ENCODE results near the gene CERT1. TPM values are rescaled to one million over a fixed set of nuclear protein-coding genes. Genes with fewer than 3 reads are reported as not detected.

CERT1 gene
- total and polyA plus RNA-seq, 4 donors: 16.1 to 86.2 (median 46.1) TPM

DNA sequence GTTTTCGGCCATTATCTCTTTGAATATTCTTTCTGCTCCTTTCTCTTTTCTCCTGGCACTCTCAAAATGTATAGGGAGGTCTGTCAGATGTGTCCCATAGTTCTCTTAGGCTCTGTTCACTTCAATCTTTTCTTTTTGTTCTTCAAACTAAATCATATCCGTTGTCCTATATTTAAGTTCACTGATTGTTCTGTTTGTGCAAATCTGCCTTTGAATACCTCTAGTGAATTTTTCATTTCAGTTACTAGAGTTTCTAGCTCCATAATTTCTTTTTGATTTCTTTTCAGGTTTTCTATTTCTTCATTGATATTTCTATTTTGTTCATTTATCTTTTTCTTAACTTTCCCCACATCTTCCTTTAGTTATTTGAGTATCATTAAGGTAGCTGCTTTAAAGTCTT lies 65.4 kb downstream of the CERT1 start:
- 98 to 100% methylated on average over 2 of the region's 2 CpGs for WGBS, 2 donors
- Histone ChIP-seq H3K4me3 (no peak overlapping the region), H3K9ac (ENCODE audit: insufficient read depth in 1 of 2, low read length in 2 of 2) (no peak overlapping the region), H3K27ac (ENCODE audit: low read depth in 1 of 2, low read length in 1 of 2) (no peak overlapping the region), H3K27me3 (ENCODE audit: control insufficient read depth in 3 of 3, insufficient read depth in 3 of 3, low read length in 2 of 3) (no peaks in the 10 kb centered on the region), H3K36me3 (ENCODE audit: control insufficient read depth in 4 of 4, insufficient read depth in 4 of 4, low read length in 4 of 4) (peaks cover 0 to 6% (median 2%) of the 10 kb centered on the region in 4 donors), H3K4me1 (ENCODE audit: control insufficient read depth in 5 of 5, insufficient read depth in 5 of 5, low read length in 5 of 5) (peaks cover 0 to 4% (median 0%) of the 10 kb centered on the region in 5 donors), H3K9me3 (ENCODE audit: control insufficient read depth in 4 of 4, insufficient read depth in 3 of 4, low read length in 3 of 4) (peaks cover 0 to 15% (median 0%) of the 10 kb centered on the region in 4 donors)
- ATAC-seq (ENCODE audit: insufficient read depth, low FRiP score): no peak
- DNase-seq: no peak
- TF ChIP-seq, protein P1, sequence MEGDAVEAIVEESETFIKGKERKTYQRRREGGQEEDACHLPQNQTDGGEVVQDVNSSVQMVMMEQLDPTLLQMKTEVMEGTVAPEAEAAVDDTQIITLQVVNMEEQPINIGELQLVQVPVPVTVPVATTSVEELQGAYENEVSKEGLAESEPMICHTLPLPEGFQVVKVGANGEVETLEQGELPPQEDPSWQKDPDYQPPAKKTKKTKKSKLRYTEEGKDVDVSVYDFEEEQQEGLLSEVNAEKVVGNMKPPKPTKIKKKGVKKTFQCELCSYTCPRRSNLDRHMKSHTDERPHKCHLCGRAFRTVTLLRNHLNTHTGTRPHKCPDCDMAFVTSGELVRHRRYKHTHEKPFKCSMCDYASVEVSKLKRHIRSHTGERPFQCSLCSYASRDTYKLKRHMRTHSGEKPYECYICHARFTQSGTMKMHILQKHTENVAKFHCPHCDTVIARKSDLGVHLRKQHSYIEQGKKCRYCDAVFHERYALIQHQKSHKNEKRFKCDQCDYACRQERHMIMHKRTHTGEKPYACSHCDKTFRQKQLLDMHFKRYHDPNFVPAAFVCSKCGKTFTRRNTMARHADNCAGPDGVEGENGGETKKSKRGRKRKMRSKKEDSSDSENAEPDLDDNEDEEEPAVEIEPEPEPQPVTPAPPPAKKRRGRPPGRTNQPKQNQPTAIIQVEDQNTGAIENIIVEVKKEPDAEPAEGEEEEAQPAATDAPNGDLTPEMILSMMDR (IDR thresholded peaks at IDR 0.05; ENCODE audit: control extremely low read depth, extremely low read depth): no peak

DNA sequence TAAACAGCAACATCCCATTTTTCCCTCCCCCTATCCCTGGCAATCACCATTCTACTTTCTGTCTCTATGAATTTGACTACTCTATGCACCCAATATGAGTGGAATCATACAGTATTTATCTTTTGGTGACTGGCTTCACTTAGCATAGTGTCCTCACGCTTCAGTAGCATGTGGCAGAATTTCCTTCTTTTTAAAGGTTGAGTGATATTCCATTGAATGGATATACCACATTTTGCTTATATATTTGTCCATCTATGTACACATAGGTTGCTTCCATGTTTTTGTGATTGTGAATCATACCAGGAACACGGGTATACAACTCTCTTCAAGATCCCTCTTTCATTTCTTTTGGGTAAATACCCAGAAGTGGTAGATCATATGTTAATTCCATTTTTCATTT lies 69.9 kb downstream of the CERT1 start:
- 97 to 99% methylated on average over 2 of the region's 2 CpGs for WGBS, 2 donors
- TF ChIP-seq, protein P1 (IDR thresholded peaks at IDR 0.05; ENCODE audit: control extremely low read depth, extremely low read depth): no peak

DNA sequence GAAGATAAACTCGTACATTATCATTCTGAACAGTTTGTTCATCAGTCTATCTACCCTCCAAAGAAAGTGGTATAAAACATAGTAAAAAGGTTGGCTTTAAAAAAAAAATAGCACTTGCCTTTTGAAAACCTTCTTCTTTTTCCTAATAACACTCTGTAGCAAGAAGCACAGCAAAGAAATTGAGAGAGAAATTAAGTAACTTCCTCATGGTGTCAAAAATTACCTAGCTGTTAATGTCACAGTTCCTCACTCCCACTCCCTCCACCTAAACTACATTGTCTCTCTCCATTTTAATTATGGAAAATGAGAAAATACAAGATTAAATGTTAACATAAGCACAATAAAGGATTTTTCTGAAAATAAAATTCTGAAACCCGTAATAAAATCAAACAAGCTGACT lies 72.2 kb downstream of the CERT1 start:
- 77 to 89% methylated on average over 2 of the region's 2 CpGs for WGBS, 2 donors
- Histone ChIP-seq H3K9me3 (ENCODE audit: control insufficient read depth in 4 of 4, insufficient read depth in 3 of 4, low read length in 3 of 4) (peaks cover 0 to 2% (median 0%) of the 10 kb centered on the region in 4 donors), H3K27me3 (ENCODE audit: control insufficient read depth in 3 of 3, insufficient read depth in 3 of 3, low read length in 2 of 3) (no peaks in the 10 kb centered on the region), H3K4me1 (ENCODE audit: control insufficient read depth in 5 of 5, insufficient read depth in 5 of 5, low read length in 5 of 5) (peaks cover 0 to 5% (median 0%) of the 10 kb centered on the region in 5 donors), H3K36me3 (ENCODE audit: control insufficient read depth in 4 of 4, insufficient read depth in 4 of 4, low read length in 4 of 4) (peaks cover 0 to 2% (median 0%) of the 10 kb centered on the region in 4 donors), H3K4me3 (no peak overlapping the region), H3K9ac (ENCODE audit: insufficient read depth in 1 of 2, low read length in 2 of 2) (no peak overlapping the region), H3K27ac (ENCODE audit: low read depth in 1 of 2, low read length in 1 of 2) (no peak overlapping the region)
- DNase-seq: no peak
- no peak for ATAC-seq (ENCODE audit: insufficient read depth, low FRiP score)
- TF ChIP-seq, protein P1 (IDR thresholded peaks at IDR 0.05; ENCODE audit: control extremely low read depth, extremely low read depth): no peak

More for the DNA sequence above, 69.9 kb downstream of the CERT1 start:
- H3K36me3 ChIP-seq (ENCODE audit: control insufficient read depth in 4 of 4, insufficient read depth in 4 of 4, low read length in 4 of 4): peaks cover 0 to 2% (median 0%) of the 10 kb centered on the region in 4 donors
- peaks cover 0 to 11% (median 0%) of the 10 kb centered on the region in 4 donors for H3K9me3 ChIP-seq (ENCODE audit: control insufficient read depth in 4 of 4, insufficient read depth in 3 of 4, low read length in 3 of 4)
- DNase-seq: no peak
- H3K27ac ChIP-seq (ENCODE audit: low read depth in 1 of 2, low read length in 1 of 2): no peak overlapping the region
- H3K9ac ChIP-seq (ENCODE audit: insufficient read depth in 1 of 2, low read length in 2 of 2): no peak overlapping the region
- no peaks in the 10 kb centered on the region for H3K4me1 ChIP-seq (ENCODE audit: control insufficient read depth in 5 of 5, insufficient read depth in 5 of 5, low read length in 5 of 5)
- no peaks in the 10 kb centered on the region for H3K27me3 ChIP-seq (ENCODE audit: control insufficient read depth in 3 of 3, insufficient read depth in 3 of 3, low read length in 2 of 3)
- H3K4me3 ChIP-seq: no peak overlapping the region
- ATAC-seq (ENCODE audit: insufficient read depth, low FRiP score): no peak

DNA sequence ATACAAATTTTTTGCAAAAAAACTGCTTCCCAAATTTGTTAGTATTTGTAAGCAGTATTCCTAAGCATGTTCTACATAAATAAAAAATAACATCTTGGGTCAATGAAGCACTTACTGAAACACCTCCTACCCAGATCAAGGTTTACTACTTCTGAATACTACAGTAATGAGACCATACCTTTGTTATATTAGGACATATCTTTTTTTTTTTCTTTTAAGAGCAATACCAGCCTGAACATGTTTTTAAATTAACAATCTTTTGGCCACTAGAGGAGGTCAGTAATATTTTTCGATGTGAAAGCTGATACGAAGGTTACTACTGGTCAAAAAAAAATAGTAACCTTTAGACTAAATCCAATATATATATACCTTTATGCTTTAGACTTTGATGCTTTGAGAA lies 72.7 kb downstream of the CERT1 start:
- no peak for DNase-seq
- Histone ChIP-seq H3K36me3 (ENCODE audit: control insufficient read depth in 4 of 4, insufficient read depth in 4 of 4, low read length in 4 of 4) (peaks cover 0 to 2% (median 0%) of the 10 kb centered on the region in 4 donors), H3K9ac (ENCODE audit: insufficient read depth in 1 of 2, low read length in 2 of 2) (no peak overlapping the region), H3K27me3 (ENCODE audit: control insufficient read depth in 3 of 3, insufficient read depth in 3 of 3, low read length in 2 of 3) (no peaks in the 10 kb centered on the region), H3K27ac (ENCODE audit: low read depth in 1 of 2, low read length in 1 of 2) (no peak overlapping the region), H3K4me1 (ENCODE audit: control insufficient read depth in 5 of 5, insufficient read depth in 5 of 5, low read length in 5 of 5) (peaks cover 0 to 5% (median 0%) of the 10 kb centered on the region in 5 donors), H3K4me3 (no peak overlapping the region), H3K9me3 (ENCODE audit: control insufficient read depth in 4 of 4, insufficient read depth in 3 of 4, low read length in 3 of 4) (peaks cover 0 to 2% (median 0%) of the 10 kb centered on the region in 4 donors)
- 79 to 80% methylated on average over 2 of the region's 2 CpGs for WGBS, 2 donors
- ATAC-seq (ENCODE audit: insufficient read depth, low FRiP score): no peak
- TF ChIP-seq, protein P1 (IDR thresholded peaks at IDR 0.05; ENCODE audit: control extremely low read depth, extremely low read depth): no peak
